Activated T-cell treated with anti-CD3 and anti-CD28 coated beads for 48 hours (primary cell): Measurements from ENCODE around the gene MAGI2.
A peak's percentile ranks its signal among the peaks of the same experiment; 100 is the strongest.

ENCODE experiments used
- DNase-seq: peaks from one replicate; pipeline ENCODE4 v3.0.0-alpha.2; 2020; ENCODE audit warnings: low read depth

Gene MAGI2

DNA sequence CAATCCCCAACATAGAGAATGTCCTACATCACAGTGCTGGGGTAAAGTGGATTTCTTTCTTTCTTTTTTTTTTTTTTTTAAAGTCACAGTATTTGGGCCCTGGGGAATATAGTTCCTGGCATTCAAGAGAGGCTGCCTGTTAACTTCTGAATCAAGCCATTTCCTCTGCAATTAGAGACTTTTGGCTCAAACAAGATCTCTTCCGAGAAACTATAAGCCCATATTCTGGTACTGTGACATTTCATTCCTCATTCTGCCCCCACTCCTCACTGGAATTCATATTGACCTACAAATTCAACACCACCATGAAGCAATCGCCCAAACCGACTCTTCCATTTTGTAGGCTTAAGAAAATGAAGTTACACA lies 1467.5 kb downstream of the MAGI2 start:
- no peak for DNase-seq

DNA sequence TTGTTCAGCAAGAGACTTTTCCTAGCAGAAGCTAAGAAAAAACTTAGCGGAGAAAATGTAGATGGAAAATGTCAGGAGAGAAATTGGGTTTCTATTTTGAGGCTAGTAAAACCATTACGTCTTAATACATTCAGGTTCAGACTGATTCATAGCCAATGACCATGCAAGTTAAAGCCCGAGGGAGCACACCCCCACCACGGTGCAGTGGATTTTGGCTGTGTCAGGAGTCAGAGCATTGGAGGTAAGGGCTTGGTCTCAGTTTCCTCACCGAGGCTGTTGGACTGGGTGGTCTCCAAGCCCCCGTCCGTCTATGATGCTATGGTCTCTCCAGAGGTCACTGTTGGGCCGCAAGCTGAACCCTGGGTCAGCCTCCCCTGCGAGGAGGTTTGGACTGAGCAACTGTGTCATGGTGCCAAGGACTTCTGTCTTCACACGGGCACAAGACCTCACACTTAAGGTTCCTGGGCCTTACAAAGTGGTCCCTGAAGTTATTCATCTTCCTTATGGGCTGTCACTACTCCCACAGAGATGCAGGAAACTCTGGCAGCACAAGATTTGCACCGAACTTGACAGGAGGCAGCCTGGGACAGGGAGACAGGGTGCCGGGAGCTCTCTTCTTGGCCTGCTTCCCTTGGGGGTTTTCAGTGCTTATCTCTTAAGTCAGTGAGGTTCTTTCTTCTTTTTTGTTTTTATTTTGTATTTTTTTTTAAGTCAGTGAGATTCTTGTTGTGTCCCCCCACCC lies 1468.1 kb downstream of the MAGI2 start:
- no peak for DNase-seq

DNA sequence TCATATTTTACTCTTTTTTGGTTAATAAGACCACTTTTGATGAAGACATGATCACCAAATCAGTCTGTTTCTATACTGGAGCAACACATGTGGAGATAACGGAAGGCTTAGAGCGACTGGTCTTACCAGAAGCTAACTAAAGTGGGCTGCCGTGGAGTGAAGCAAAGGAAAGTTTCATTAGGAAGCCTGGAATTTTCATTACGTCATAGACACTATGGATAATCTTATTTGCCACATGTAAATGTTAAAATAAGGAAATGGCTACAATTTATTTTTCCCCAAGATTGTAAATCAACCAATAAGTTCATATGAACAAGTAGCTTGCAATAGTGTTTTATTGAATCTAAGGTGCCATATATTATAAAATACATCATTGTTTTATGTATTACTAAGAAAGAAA lies 1469.5 kb downstream of the MAGI2 start:
- DNase-seq, result no peak

DNA sequence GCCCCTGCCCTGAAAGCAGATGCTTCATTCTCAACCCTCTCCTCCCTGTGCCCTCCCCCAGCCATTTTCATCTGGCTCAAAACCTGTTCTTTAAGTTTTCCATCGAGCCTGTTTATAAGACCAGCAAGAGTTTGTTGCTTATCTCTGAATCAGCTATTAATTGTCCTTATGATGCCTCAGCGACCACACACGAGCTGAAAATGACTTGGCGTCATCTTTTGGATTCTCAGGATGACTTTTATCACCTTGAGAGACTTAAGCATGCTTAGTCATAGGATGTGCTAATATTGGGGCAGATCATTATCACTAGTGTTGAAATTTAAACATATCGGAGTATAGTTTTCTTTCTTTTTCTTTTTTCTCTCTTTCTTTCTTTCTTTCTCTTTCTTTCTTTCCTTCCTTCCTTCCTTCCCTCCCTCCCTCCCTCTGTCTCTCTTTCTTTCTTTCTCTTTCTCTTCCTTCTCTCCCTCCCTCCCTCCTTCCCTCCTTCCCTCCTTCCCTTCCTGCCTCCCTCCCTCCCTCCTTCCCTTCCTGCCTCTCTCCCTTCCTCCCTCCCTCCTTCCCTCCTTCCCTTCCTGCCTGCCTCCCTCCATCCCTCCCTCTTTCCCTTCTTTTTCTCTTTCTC lies 1470.4 kb downstream of the MAGI2 start:
- peak; percentile 12 for DNase-seq

DNA sequence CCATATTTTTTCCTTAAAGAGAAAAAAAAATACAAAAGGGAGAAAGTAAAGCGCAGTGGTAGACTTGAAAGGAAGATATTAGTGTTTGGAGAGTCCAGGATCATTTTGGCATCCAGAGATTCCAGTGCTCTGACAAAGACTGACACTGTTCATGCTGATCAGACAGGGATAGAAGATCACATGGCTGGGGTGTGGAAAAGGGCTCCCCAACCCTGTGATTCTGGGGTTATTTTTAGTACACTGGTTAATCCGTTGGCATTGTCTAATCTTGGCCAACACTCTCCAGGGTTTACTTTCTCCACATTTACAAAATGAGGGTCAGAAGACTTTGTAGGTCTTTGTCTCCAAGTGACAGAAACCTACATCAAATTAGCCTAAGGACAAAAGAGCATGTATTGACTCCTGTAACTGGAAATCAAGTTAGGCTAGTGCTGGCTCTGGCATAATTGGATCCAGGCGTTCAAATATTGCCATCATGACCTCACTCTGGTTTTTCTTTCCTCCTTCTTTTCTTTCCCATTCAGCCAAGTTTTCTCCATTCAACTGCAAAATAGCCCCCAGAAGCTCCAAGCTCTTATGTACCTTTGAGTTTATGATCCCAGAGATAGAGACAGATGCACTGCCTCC lies 1473.3 kb downstream of the MAGI2 start:
- no peak for DNase-seq

DNA sequence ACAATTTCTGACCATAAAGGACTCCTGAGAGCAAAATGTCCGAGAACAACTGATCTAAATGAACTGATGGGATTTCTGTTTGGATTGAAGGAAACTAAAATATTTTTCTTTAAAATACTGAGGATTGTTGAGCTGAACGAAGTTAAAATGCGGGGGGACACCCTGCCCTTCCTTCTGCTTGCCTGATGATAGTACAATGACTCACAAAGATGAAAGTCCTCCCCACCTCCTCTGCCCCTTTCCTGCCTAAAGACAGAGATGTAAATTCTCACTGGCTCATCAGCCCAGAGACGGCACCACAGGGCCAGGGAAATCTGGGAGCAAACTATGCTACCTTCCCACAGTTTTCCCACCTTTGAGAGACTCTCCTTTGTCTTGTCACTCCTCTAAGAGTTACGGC lies 1474.2 kb downstream of the MAGI2 start:
- no peak for DNase-seq

DNA sequence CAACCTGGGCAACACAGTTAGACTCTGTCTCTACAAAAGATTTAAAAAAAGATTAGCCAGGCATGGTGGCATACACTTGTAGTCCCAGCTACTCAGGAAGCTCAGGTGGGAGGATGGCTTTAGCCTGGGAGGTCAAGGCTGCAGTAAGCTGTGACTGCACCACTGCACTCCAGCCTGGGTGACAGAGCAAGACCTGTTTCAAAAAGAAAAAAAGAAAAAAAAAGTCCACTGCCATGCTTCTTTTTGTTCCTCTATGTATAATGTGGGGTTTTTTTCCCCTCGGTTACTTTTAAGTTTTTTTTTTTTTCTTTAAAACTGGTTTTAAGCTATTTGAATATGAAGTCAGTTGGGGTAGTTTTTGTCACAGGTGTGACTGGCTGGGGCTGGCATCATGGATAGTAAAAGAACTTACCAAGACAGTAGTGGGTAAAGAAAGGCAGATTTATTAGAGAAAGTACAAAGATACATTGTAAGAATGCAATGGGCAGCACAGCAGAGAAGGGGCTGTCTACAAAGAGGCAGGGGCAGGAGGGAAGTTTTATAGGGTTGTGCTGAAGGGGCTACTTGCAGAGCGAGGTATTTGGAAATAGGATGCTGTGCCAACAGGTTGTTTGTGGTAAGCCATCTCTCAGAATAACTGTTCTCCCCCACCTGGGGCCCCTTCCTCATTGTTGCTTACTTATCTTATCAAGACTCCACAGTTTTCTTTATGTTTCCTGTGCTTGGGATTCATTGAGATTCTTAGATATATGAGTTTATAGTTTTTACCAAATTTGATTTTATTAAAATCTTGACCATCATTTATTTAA lies 1477.6 kb downstream of the MAGI2 start:
- DNase-seq, result no peak

DNA sequence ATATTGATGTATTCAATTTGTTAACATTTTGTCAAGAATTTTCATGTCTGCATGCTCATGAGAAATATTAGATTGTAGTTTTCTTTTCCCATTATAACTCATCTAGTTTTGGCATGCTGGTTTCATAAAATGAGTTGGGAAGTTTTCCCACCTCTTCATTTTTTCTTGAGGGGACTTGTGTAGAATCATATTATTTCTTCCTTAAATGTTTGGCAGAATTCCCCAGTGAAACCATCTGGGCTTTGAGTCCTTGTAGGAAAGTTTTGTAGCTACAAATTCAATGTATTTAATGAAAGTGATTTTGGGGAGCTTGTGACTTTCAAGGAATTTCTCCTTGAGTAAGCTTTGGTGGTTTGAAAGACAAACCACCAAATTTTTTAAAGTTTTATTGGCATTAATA lies 1481.7 kb downstream of the MAGI2 start:
- DNase-seq, result no peak

DNA sequence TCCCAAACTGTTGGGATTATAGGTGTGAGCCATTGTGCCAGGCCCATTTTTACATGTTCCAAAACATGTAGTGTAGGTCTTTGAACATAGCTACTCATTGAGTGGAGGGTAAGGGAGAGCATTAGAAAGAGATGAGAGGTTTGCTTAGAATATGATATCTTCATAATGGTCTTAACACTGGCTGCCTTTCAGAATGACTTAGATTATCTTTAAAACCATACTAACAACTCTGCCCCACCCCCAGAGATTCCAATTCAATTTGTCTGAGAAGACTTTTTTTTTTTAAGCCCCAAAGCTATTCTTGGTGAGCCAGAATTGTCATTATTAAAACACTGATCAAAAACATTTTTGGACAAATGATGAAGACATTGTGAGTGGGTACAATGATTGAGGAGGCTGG lies 1486.0 kb downstream of the MAGI2 start:
- DNase-seq, result no peak
